DND-41 (cell line): ENCODE results near the gene GLI2.

Experiments used
- ATAC-seq: fragments of 200-7000 bp; cut with Tn5 transposase; 3 replicates; pipeline ENCODE4 v1.9.1; 2021; ENCODE audit warnings: low read depth; ENCODE audit not compliant: insufficient read depth
- DNase-seq: peaks from one replicate; pipeline ENCODE4 v3.0.0-alpha.2; 2020
- H2AFZ ChIP-seq: 2 replicates; pipeline ENCODE4 v1.6.0; 2012; ENCODE audit warnings: low read depth, low read length
- H3K27ac ChIP-seq: 2 replicates; pipeline ENCODE4 v1.5.1; 2012; ENCODE audit warnings: low read length, inconsistent platforms
- H3K27me3 ChIP-seq: fragments of 200-600 bp; sonication (generic); 2 replicates; pipeline ENCODE4 v1.6.0; 2012; ENCODE audit warnings: low read length, mild to moderate bottlenecking, inconsistent platforms; ENCODE audit not compliant: insufficient read depth, poor library complexity
- H3K36me3 ChIP-seq: 2 replicates; pipeline ENCODE4 v1.5.1; 2012; ENCODE audit warnings: low read length, inconsistent platforms; ENCODE audit not compliant: insufficient read depth
- H3K4me1 ChIP-seq: 2 replicates; pipeline ENCODE4 v1.5.1; 2012; ENCODE audit warnings: mild to moderate bottlenecking, low read length; ENCODE audit not compliant: insufficient read depth
- H3K4me2 ChIP-seq: 2 replicates; pipeline ENCODE4 v1.6.0; 2012; ENCODE audit warnings: mild to moderate bottlenecking, moderate library complexity, low read length, inconsistent platforms; ENCODE audit not compliant: insufficient read depth
- H3K4me3 ChIP-seq, 2 experiments: fragments of 200-600 bp in 1 of 2; shearing (Covaris generic) in 1 of 2; 2 replicates each; pipeline ENCODE4 v1.5.1; 2012 to 2016; ENCODE audit warnings: inconsistent platforms in 2 of 2, low read length in 2 of 2, mild to moderate bottlenecking in 2 of 2, low read depth in 1 of 2, moderate library complexity in 1 of 2
- H3K79me2 ChIP-seq: 2 replicates; pipeline ENCODE4 v1.6.0; 2012; ENCODE audit warnings: low read length, inconsistent platforms; ENCODE audit not compliant: insufficient read depth
- H3K9ac ChIP-seq: 2 replicates; pipeline ENCODE4 v1.6.0; 2012; ENCODE audit warnings: low read depth, mild to moderate bottlenecking, inconsistent platforms, low read length, moderate library complexity
- H3K9me3 ChIP-seq: 2 replicates; pipeline ENCODE4 v1.5.1; 2012; ENCODE audit warnings: low read length, moderate library complexity, mild to moderate bottlenecking, inconsistent platforms; ENCODE audit not compliant: insufficient read depth, severe bottlenecking
- H4K20me1 ChIP-seq: 2 replicates; pipeline ENCODE4 v1.6.0; 2012; ENCODE audit warnings: low read length; ENCODE audit not compliant: insufficient read depth
- CTCF ChIP-seq: IDR thresholded peaks from 2 replicates; pipeline ENCODE4 v1.5.1; 2012; ENCODE audit warnings: borderline replicate concordance, low read length, moderate library complexity, mild to moderate bottlenecking; ENCODE audit not compliant: poor library complexity, severe bottlenecking; ENCODE audit errors: extremely low read depth
- EZH2 ChIP-seq: IDR thresholded peaks from 3 replicates; pipeline ENCODE4 v1.6.1; 2012; ENCODE audit warnings: borderline replicate concordance, low read depth, mild to moderate bottlenecking, moderate library complexity, low read length, inconsistent platforms; ENCODE audit not compliant: severe bottlenecking

The GLI2 gene

GRCh38 chr2:120735746-120736170 lies at the start of gene GLI2:
GLI2 (plus strand) TSS chr2:120735868; CDS start chr2:120797321, 61,453 bp downstream.
- Histone ChIP-seq H3K4me3 (no peak within 1 kb of the TSS), H2AFZ (no peak within 1 kb of the TSS), H3K27ac (no peak within 1 kb of the TSS), H3K4me1 (no peaks in the 10 kb centered on the region), H3K27me3 (peaks cover 9% of the 10 kb centered on the region), H3K4me2 (no peak within 1 kb of the TSS), H3K36me3 (no peaks in the 10 kb centered on the region), H4K20me1 (no peaks in the 10 kb centered on the region), H3K79me2 (no peaks in the 10 kb centered on the region), H3K9ac (no peak within 1 kb of the TSS), H3K9me3 (no peaks in the 10 kb centered on the region)
- DNase-seq (no peak), ATAC-seq (no peak)
- no peak for TF ChIP-seq EZH2
- no peak for TF ChIP-seq CTCF

DNA sequence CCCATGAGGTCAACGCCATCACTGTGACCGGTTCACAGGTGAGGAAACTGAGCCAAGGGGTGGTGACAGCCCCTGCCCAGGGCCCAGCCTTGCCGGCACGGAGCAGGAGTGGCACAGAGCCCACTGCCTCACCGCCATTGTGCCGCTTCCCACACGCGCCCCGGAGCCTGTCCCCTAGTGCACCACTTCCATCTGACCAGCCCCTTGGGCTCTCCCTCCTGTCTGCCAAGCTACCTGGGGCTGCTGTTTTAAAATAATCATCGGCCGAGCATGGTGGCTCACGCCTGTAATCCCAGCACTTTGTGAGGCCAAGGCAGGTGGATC lies 49.7 kb upstream of the GLI2 start:
- ATAC-seq, result no peak
- no peak overlapping the region for H3K4me3 ChIP-seq
- H3K9me3 ChIP-seq, result no peaks in the 10 kb centered on the region
- H3K9ac ChIP-seq, result no peak overlapping the region
- peaks cover 5% of the 10 kb centered on the region for H3K27me3 ChIP-seq
- no peak overlapping the region for H2AFZ ChIP-seq
- no peaks in the 10 kb centered on the region for H3K79me2 ChIP-seq
- no peaks in the 10 kb centered on the region for H3K4me1 ChIP-seq
- H3K36me3 ChIP-seq, result no peaks in the 10 kb centered on the region
- TF ChIP-seq CTCF (no peak), EZH2 (no peak)
- H3K27ac ChIP-seq, result no peak overlapping the region
- no peak for DNase-seq
- no peak overlapping the region for H3K4me2 ChIP-seq
- no peaks in the 10 kb centered on the region for H4K20me1 ChIP-seq

GRCh38 chr2:120686511-120687168 lies 49.0 kb upstream of the GLI2 start:
- Histone ChIP-seq H3K4me1 (no peaks in the 10 kb centered on the region), H3K4me2 (no peak overlapping the region), H3K9ac (no peak overlapping the region), H3K79me2 (no peaks in the 10 kb centered on the region), H2AFZ (no peak overlapping the region), H4K20me1 (no peaks in the 10 kb centered on the region), H3K36me3 (no peaks in the 10 kb centered on the region), H3K9me3 (no peaks in the 10 kb centered on the region), H3K4me3 (no peak overlapping the region), H3K27ac (no peak overlapping the region), H3K27me3 (peaks cover 5% of the 10 kb centered on the region)
- TF ChIP-seq CTCF (peak; percentile 69), EZH2 (no peak)
- no peak for ATAC-seq
- no peak for DNase-seq
